ENCODE results near the gene PCNA. TPM values are rescaled to one million over a fixed set of nuclear protein-coding genes. Genes with fewer than 3 reads are reported as not detected.

Gene PCNA
- total RNA-seq, 1 donor from 2014 or later, result 180 TPM

DNA sequence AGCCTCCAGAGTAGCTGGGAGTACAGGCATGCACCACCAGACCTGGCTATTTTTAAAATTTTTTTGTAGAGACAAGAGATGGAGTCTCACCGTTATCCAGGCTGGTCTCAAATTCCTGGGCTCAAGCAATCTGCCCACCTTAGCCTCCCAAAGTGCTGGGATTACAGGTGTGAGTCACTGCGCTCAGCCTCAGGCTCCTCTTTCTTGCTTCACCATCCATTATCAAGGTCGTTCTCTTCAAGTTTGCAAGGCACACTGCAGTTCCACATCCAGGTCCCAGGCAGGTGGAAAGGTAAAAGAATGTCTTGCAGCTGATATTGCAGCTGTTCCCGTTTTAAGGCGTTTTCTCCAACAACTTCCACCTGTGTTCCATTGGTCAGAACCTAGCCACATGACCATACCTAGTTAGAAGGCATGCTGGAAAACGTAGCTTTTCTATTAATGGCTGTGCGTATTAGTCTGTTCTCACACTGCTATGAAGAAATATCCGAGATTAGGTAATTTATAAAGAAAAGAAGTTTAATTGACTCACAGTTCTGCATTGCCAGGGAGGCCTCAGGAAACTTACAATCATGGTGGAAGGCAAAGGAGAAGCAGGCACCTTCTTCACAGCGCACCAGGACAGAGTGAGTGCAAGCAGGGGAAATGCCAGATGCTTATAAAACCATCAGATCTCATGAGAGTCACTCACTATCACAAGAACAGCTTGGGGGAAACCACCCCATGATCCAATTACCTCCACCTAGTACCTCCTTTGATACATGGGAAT lies 51.7 kb downstream of the PCNA start:
- no peaks in the 10 kb centered on the region for H3K9me3 Mint-ChIP-seq
- DNase-seq (ENCODE audit: extremely low spot score, unreplicated experiment), result no peak
- no peak overlapping the region for H3K4me3 Mint-ChIP-seq
- TF ChIP-seq, protein P1, sequence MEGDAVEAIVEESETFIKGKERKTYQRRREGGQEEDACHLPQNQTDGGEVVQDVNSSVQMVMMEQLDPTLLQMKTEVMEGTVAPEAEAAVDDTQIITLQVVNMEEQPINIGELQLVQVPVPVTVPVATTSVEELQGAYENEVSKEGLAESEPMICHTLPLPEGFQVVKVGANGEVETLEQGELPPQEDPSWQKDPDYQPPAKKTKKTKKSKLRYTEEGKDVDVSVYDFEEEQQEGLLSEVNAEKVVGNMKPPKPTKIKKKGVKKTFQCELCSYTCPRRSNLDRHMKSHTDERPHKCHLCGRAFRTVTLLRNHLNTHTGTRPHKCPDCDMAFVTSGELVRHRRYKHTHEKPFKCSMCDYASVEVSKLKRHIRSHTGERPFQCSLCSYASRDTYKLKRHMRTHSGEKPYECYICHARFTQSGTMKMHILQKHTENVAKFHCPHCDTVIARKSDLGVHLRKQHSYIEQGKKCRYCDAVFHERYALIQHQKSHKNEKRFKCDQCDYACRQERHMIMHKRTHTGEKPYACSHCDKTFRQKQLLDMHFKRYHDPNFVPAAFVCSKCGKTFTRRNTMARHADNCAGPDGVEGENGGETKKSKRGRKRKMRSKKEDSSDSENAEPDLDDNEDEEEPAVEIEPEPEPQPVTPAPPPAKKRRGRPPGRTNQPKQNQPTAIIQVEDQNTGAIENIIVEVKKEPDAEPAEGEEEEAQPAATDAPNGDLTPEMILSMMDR (conservative IDR thresholded peaks at IDR 0.05), result no peak
- H3K4me1 Mint-ChIP-seq (ENCODE audit: unreplicated experiment), result no peaks in the 10 kb centered on the region
- no peaks in the 10 kb centered on the region for H3K36me3 Mint-ChIP-seq
- H3K27ac Mint-ChIP-seq, result no peak overlapping the region
- no peaks in the 10 kb centered on the region for H3K27me3 Mint-ChIP-seq

GRCh38 chr20:5065879-5066383 lies 53.8 kb downstream of the PCNA start:
- H3K36me3 Mint-ChIP-seq, result no peaks in the 10 kb centered on the region
- H3K27me3 Mint-ChIP-seq, result no peaks in the 10 kb centered on the region
- no peak for DNase-seq (ENCODE audit: extremely low spot score, unreplicated experiment)
- H3K4me3 Mint-ChIP-seq, result no peak overlapping the region
- TF ChIP-seq, protein P1 (conservative IDR thresholded peaks at IDR 0.05), result no peak
- no peaks in the 10 kb centered on the region for H3K9me3 Mint-ChIP-seq
- no peak overlapping the region for H3K27ac Mint-ChIP-seq
- H3K4me1 Mint-ChIP-seq (ENCODE audit: unreplicated experiment), result no peaks in the 10 kb centered on the region

GRCh38 chr20:5065166-5065878 lies 54.4 kb downstream of the PCNA start:
- Mint-ChIP-seq H3K4me3 (no peak overlapping the region), H3K27ac (no peak overlapping the region), H3K36me3 (no peaks in the 10 kb centered on the region), H3K4me1 (ENCODE audit: unreplicated experiment) (no peaks in the 10 kb centered on the region), H3K9me3 (no peaks in the 10 kb centered on the region), H3K27me3 (no peaks in the 10 kb centered on the region)
- TF ChIP-seq, protein P1 (conservative IDR thresholded peaks at IDR 0.05), result no peak
- no peak for DNase-seq (ENCODE audit: extremely low spot score, unreplicated experiment)

Other genes starting within 250 kb of the PCNA start
- 16.4 and 19.6 TPM in 2 replicates for gene SLC23A2, start 118.4 kb downstream of the PCNA start, total RNA-seq (ENCODE audit: low replicate concordance)
- gene TMEM230, start 6.9 kb downstream of the PCNA start, total RNA-seq (ENCODE audit: low replicate concordance), result 87.0 and 87.5 TPM in 2 replicates
- gene CDS2, start 7.0 kb upstream of the PCNA start, total RNA-seq (ENCODE audit: low replicate concordance), result 41.5 and 44.4 TPM in 2 replicates
- gene PROKR2, start 197.0 kb upstream of the PCNA start, total RNA-seq (ENCODE audit: low replicate concordance), result 4.8 and 5.9 TPM in 2 replicates